Left forelimb (tissue), 1 donor: ENCODE results near the gene ORC4.
"Not testable (repeated sequence)": the region's sequence is repeated elsewhere in the genome, so short reads cannot be mapped to it uniquely, and the experiment has no call there.

Experiments used
- DNase-seq: peaks from one replicate; pipeline ENCODE4 v3.0.0-alpha.2; 2018; ENCODE audit warnings: low spot score

Gene ORC4

GRCh38 chr2:148014616-148015015 lies 5.9 kb downstream of the ORC4 start:
- DNase-seq = no peak

- DNase-seq = no peak
Measured at GRCh38 chr2:148013876-148014275, 6.7 kb downstream of the ORC4 start.

- not testable (repeated sequence) for DNase-seq
Measured at GRCh38 chr2:148008411-148008810, 12.1 kb downstream of the ORC4 start.

GRCh38 chr2:148007219-148007900 lies 13.2 kb downstream of the ORC4 start:
- DNase-seq = no peak

- no peak for DNase-seq
Measured at GRCh38 chr2:148006249-148007007, 14.1 kb downstream of the ORC4 start.

GRCh38 chr2:148002420-148002819 lies 18.1 kb downstream of the ORC4 start:
- not testable (repeated sequence) for DNase-seq

GRCh38 chr2:148000095-148000494 lies 20.4 kb downstream of the ORC4 start:
- no peak for DNase-seq

GRCh38 chr2:147999126-147999525 lies 21.4 kb downstream of the ORC4 start:
- no peak for DNase-seq

GRCh38 chr2:147998203-147998602 lies 22.3 kb downstream of the ORC4 start:
- no peak for DNase-seq

- DNase-seq = no peak
Measured at GRCh38 chr2:147996828-147997227, 23.7 kb downstream of the ORC4 start.

- DNase-seq = not testable (repeated sequence)
Measured at GRCh38 chr2:147994965-147995364, 25.6 kb downstream of the ORC4 start.

GRCh38 chr2:147989809-147990403 lies 30.6 kb downstream of the ORC4 start:
- DNase-seq = no peak

GRCh38 chr2:147989102-147989501 lies 31.4 kb downstream of the ORC4 start:
- DNase-seq = no peak

GRCh38 chr2:147980940-147981528 lies 39.5 kb downstream of the ORC4 start:
- no peak for DNase-seq

GRCh38 chr2:147977679-147978078 lies 42.9 kb downstream of the ORC4 start:
- no peak for DNase-seq

- no peak for DNase-seq
Measured at GRCh38 chr2:147976102-147976501, 44.4 kb downstream of the ORC4 start.

- no peak for DNase-seq
Measured at GRCh38 chr2:147968571-147968970, 52.0 kb downstream of the ORC4 start.

- no peak for DNase-seq
Measured at GRCh38 chr2:147952118-147952517, 68.4 kb downstream of the ORC4 start.

- no peak for DNase-seq
Measured at GRCh38 chr2:147945660-147946059, 74.9 kb downstream of the ORC4 start.

- DNase-seq = no peak
Measured at GRCh38 chr2:147939313-147939712, 81.2 kb downstream of the ORC4 start.

GRCh38 chr2:147937744-147938349 lies 82.7 kb downstream of the ORC4 start:
- DNase-seq = no peak

- DNase-seq = no peak
Measured at GRCh38 chr2:147934881-147935620, 85.5 kb downstream of the ORC4 start.
